IMR-90 (cell line): ENCODE measurements around the gene CCDC70. TPM values are rescaled to one million over a fixed set of nuclear protein-coding genes. Genes with fewer than 3 reads are reported as not detected.

Source experiments
- ATAC-seq: fragments of 200-7000 bp; cut with Tn5 transposase; 2 replicates; pipeline ENCODE4 v1.9.1; 2020; ENCODE audit warnings: low read depth, mild to moderate bottlenecking, moderate library complexity
- BruUV-seq: library from RNA; stranded (reverse); fragments of 400-500 nt; replicated peaks from 2 replicates; lab custom pipeline; 2021; lab: Mats Ljungman, UMichigan
- CTCF ChIA-PET: fragments of 300-600 bp; formaldehyde crosslinking; extraction: SDS; loops from one replicate; lab custom pipeline; 2021; ENCODE audit warnings: antibody characterized with exemption; lab: Yijun Ruan, JAX
- POLR2A ChIA-PET: fragments of 300-600 bp; sonication (Branson Sonifier 250); formaldehyde crosslinking; loops from one replicate; lab custom pipeline; 2022; ENCODE audit warnings: antibody characterized with exemption; ENCODE audit not compliant: unreplicated experiment; lab: Charles Lee
- DNase-seq: peaks from one replicate; pipeline ENCODE4 v3.0.0; 2013
- H2AFZ ChIP-seq: replicated peaks from 2 replicates; pipeline ENCODE3; 2013; ENCODE audit warnings: low read length, mild to moderate bottlenecking; ENCODE audit not compliant: poor library complexity
- H2AK5ac ChIP-seq: 2 replicates; pipeline ENCODE4 v1.6.1; 2013; ENCODE audit warnings: low read depth, low read length, inconsistent platforms
- H2AK9ac ChIP-seq: replicated peaks from 2 replicates; pipeline ENCODE3; 2013; ENCODE audit warnings: mild to moderate bottlenecking, low read depth, low read length, moderate library complexity; ENCODE audit not compliant: poor library complexity
- H2BK120ac ChIP-seq: 2 replicates; pipeline ENCODE4 v1.6.1; 2013; ENCODE audit warnings: low read depth, low read length, inconsistent platforms
- H2BK15ac ChIP-seq: 3 replicates; pipeline ENCODE4 v1.6.1; 2013; ENCODE audit warnings: low read depth, low read length, inconsistent platforms
- H2BK20ac ChIP-seq: 2 replicates; pipeline ENCODE4 v1.6.1; 2013; ENCODE audit warnings: low read depth, mild to moderate bottlenecking, inconsistent platforms, low read length, moderate library complexity
- H2BK5ac ChIP-seq: 2 replicates; pipeline ENCODE4 v1.6.1; 2013; ENCODE audit warnings: mild to moderate bottlenecking, low read depth, low read length, inconsistent platforms; ENCODE audit not compliant: poor library complexity, severe bottlenecking
- H3K14ac ChIP-seq: replicated peaks from 2 replicates; pipeline ENCODE4 v1.6.1; 2013; ENCODE audit warnings: low read depth, low read length, inconsistent platforms
- H3K18ac ChIP-seq: 2 replicates; pipeline ENCODE4 v1.6.1; 2013; ENCODE audit warnings: low read depth, low read length, control low read depth
- H3K23ac ChIP-seq: 2 replicates; pipeline ENCODE4 v1.6.1; 2013; ENCODE audit warnings: low read depth, low read length, inconsistent platforms
- H3K27ac ChIP-seq: 2 replicates; pipeline ENCODE4 v1.5.1; 2013; ENCODE audit warnings: mild to moderate bottlenecking, control low read depth, low read length; ENCODE audit not compliant: insufficient read depth
- H3K27me3 ChIP-seq: 2 replicates; pipeline ENCODE4 v1.6.1; 2013; ENCODE audit warnings: low read length; ENCODE audit not compliant: control insufficient read depth, insufficient read depth
- H3K36me3 ChIP-seq: 2 replicates; pipeline ENCODE4 v1.6.1; 2013; ENCODE audit warnings: low read length, mixed read lengths; ENCODE audit not compliant: control insufficient read depth, insufficient read depth
- H3K4ac ChIP-seq: 2 replicates; pipeline ENCODE4 v1.6.1; 2013; ENCODE audit warnings: low read depth, low read length, inconsistent platforms
- H3K4me1 ChIP-seq: 2 replicates; pipeline ENCODE4 v1.6.1; 2013; ENCODE audit warnings: low read length, mixed read lengths; ENCODE audit not compliant: control insufficient read depth, insufficient read depth
- H3K4me2 ChIP-seq: 2 replicates; pipeline ENCODE4 v1.6.1; 2013; ENCODE audit warnings: low read depth, mild to moderate bottlenecking, control low read depth, low read length, moderate library complexity
- H3K4me3 ChIP-seq: 2 replicates; pipeline ENCODE4 v1.5.1; 2013; ENCODE audit warnings: low read depth, mild to moderate bottlenecking, control low read depth, low read length, moderate library complexity; ENCODE audit not compliant: insufficient read depth
- H3K56ac ChIP-seq: 2 replicates; pipeline ENCODE4 v1.6.1; 2013; ENCODE audit warnings: low read length, inconsistent platforms; ENCODE audit not compliant: insufficient read depth; ENCODE audit errors: extremely low read depth
- H3K79me1 ChIP-seq, 2 experiments: 2 replicates each; pipeline ENCODE4 v1.6.1; 2013; ENCODE audit warnings: low read length in 2 of 2, inconsistent platforms in 1 of 2, low read depth in 1 of 2
- H3K9ac ChIP-seq: 2 replicates; pipeline ENCODE4 v1.6.1; 2013; ENCODE audit warnings: low read depth, low read length, control low read depth
- H3K9me1 ChIP-seq: 2 replicates; pipeline ENCODE4 v1.6.1; 2013; ENCODE audit warnings: low read length, inconsistent platforms; ENCODE audit not compliant: insufficient read depth
- H3K9me3 ChIP-seq: 2 replicates; pipeline ENCODE4 v1.6.1; 2013; ENCODE audit warnings: low read length; ENCODE audit not compliant: control insufficient read depth, insufficient read depth
- H4K20me1 ChIP-seq: 2 replicates; pipeline ENCODE4 v1.6.1; 2013; ENCODE audit warnings: low read length, inconsistent platforms; ENCODE audit not compliant: insufficient read depth
- H4K5ac ChIP-seq: 2 replicates; pipeline ENCODE4 v1.6.1; 2013; ENCODE audit warnings: mild to moderate bottlenecking, low read depth, low read length, control low read depth
- H4K8ac ChIP-seq, 2 experiments: 2 replicates each; pipeline ENCODE4 v1.6.1; 2013; ENCODE audit warnings: low read depth in 2 of 2, low read length in 2 of 2, control low read depth in 1 of 2, inconsistent platforms in 1 of 2
- H4K91ac ChIP-seq: 2 replicates; pipeline ENCODE4 v1.6.1; 2013; ENCODE audit warnings: low read depth, low read length, inconsistent platforms; ENCODE audit not compliant: insufficient read depth
- MAFK ChIP-seq: IDR thresholded peaks from 2 replicates; pipeline ENCODE4 v1.6.1; 2012; ENCODE audit warnings: low read depth, low read length, improper control_type of control experiment
- WGBS, 2 experiments: methylation state at CpG; one replicate each; pipeline versions ENCODE4 v1.1.5 to v1.1.7; 2013; ENCODE audit warnings: missing lambda C conversion rate in 2 of 2; ENCODE audit not compliant: insufficient read length in 1 of 2; ENCODE audit errors: extremely low coverage in 2 of 2; 5-methylcytosine and 5-hydroxymethylcytosine counted together
- dilution Hi-C: fragments of 300-500 bp; cut with HindIII; formaldehyde crosslinking; loops from one replicate; pipeline ENCODE4 v1.14.3; 2018; ENCODE audit warnings: low sequenced_read_pairs; ENCODE audit not compliant: unreplicated experiment
- in situ Hi-C: fragments of 300-500 bp; cut with MboI; formaldehyde crosslinking; loops from 3 replicates; pipeline ENCODE4 v1.14.3; 2019; ENCODE audit warnings: low sequenced_read_pairs, inconsistent platforms, mixed read lengths
- intact Hi-C: fragments of 100-400 bp; cut with micrococcal nuclease; formaldehyde crosslinking; loops from 2 replicates; pipeline ENCODE4 v1.10.0; 2022
- polyA plus RNA-seq, 3 experiments: library from polyadenylated mRNA; depleted of rRNA; stranded (reverse); fragments of >200 nt; gene quantifications; 2 replicates each; pipeline ENCODE4 v1.2.3, GENCODE V29; 2012; ENCODE audit warnings: low replicate concordance in 1 of 3
- total RNA-seq: library from RNA; depleted of rRNA; stranded (reverse); fragments of >200 nt; gene quantifications from 2 replicates; pipeline ENCODE4 v1.2.3, GENCODE V29; 2012
- TF ChIP-seq, protein P1 (sequence below): fragments of 150-350 bp; IDR thresholded peaks from 2 replicates; pipeline ENCODE4 v1.6.1; 2016; ENCODE audit warnings: low read depth, mild to moderate bottlenecking, low read length, moderate library complexity, borderline replicate concordance

The CCDC70 gene
- total and polyA plus RNA-seq, 2 of the 4 experiments (the other 2 are of a cell fraction): not detected

DNA sequence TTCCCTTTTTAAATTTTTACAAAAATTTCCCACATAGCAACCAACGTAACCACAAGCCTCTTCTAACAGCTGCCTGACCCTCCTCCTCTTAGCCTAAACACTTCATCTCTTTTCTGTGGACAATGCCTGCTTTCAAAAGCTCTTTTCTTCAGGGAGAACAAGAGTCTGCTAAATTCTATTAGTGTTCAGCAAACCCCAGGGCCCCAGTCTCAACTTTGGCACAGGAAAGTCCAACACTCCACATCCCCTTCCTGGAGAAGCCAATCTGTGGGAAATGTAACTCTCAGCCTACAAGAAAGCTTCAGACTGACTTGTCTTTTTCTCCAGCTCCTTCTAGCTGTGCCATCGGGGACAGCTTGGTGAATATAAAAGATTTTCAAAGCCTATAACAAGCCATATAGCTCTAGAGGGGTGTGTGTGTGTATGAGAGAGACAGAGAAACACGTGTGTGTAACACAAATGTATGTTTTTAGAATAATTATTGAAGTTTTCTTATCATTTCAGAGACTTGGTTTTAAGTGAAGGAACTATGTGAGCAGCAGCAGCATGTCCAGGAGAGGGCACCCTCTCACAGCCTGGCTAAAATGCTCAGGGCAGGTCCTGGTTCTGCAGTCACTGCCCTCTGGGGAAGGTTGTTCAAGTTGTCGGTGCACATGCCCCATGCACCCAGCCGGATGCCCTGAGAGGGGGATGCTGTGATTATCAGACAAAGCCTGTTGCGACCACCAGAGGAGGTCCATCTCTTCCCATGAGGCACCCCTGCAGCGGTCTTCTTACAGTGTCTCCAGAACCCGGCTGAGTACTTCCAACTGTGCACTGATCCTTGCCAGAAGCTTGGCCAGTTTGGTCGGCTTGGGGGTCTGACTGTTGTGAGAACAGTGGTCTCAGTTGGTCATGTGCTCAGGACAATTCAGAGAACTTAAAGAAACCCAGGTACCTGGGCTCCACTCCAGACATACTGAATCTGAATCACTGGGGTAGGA, 34.4 kb downstream of the CCDC70 start (continued):
- TF ChIP-seq, protein P1, sequence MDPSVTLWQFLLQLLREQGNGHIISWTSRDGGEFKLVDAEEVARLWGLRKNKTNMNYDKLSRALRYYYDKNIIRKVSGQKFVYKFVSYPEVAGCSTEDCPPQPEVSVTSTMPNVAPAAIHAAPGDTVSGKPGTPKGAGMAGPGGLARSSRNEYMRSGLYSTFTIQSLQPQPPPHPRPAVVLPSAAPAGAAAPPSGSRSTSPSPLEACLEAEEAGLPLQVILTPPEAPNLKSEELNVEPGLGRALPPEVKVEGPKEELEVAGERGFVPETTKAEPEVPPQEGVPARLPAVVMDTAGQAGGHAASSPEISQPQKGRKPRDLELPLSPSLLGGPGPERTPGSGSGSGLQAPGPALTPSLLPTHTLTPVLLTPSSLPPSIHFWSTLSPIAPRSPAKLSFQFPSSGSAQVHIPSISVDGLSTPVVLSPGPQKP: no peak

DNA sequence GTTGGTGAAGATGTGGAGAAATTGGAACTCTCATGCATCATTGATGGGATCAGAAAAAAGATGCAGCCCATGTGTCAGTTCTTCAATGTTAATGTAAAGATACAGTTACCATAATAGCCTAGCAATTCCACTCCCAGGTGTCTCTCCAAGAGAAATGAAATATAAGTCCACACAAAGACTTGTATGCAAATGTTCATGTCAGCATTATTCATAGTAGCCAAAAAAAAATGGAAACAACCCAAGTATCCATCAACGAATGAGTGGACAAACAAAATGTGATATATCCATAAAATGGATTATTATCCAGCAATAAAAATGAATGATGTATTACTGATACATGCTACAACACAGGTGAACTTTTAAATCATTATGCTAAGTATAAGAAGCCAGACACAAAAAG, 38.7 kb downstream of the CCDC70 start:
- ChIA-PET POLR2A (no interaction called here), CTCF (no interaction called here)
- intact Hi-C loops (no loop called here), dilution Hi-C loops (no loop called here), in situ Hi-C loops (no loop called here)
- TF ChIP-seq, protein P1: no peak
- peak; percentile 55 for TF ChIP-seq MAFK
- Histone ChIP-seq H3K4me3 (no peak overlapping the region), H3K27me3 (peaks cover 16% of the 10 kb centered on the region), H3K4me2 (no peak overlapping the region), H2AK9ac (no peak overlapping the region), H2BK120ac (no peak overlapping the region), H4K20me1 (no peaks in the 10 kb centered on the region), H3K14ac (no peak overlapping the region), H4K91ac (no peak overlapping the region), H2AFZ (no peak overlapping the region), H3K4ac (no peak overlapping the region), H4K5ac (no peak overlapping the region), H3K4me1 (no peaks in the 10 kb centered on the region), H2BK5ac (no peak overlapping the region), H3K18ac (no peak overlapping the region), H3K27ac (no peak overlapping the region), H2AK5ac (no peak overlapping the region), H3K56ac (no peak overlapping the region), H3K9me3 (no peaks in the 10 kb centered on the region), H3K23ac (no peak overlapping the region), H3K9ac (no peak overlapping the region), H2BK20ac (no peak overlapping the region), H3K9me1 (no peaks in the 10 kb centered on the region), H3K36me3 (no peaks in the 10 kb centered on the region), H3K79me1 (no peaks in the 10 kb centered on the region), H2BK15ac (no peak overlapping the region), H4K8ac (no peak overlapping the region)
- ATAC-seq: no peak
- no CpG with 5 or more reads among the region's 1 CpG for WGBS, 2 experiments
- DNase-seq: no peak
- BruUV-seq: no TSS peak
